Astrocyte (in vitro differentiated cells and primary cell): ENCODE measurements around the gene CALU. TPM values are rescaled to one million over a fixed set of nuclear protein-coding genes. Genes with fewer than 3 reads are reported as not detected.
A peak's percentile ranks its signal among the peaks of the same experiment; 100 is the strongest.

Source experiments
- DNase-seq: peaks from one replicate; pipeline ENCODE4 v3.0.0-alpha.2; 2010; ENCODE audit warnings: low read depth
- FAIRE-seq: peaks from 2 replicates; lab custom pipeline; 2011; peaks lifted over from hg19 to GRCh38; lab: Jason Lieb, UNC
- H2AFZ ChIP-seq: 2 replicates; pipeline ENCODE4 v1.6.0; 2012; ENCODE audit warnings: low read depth, low read length, inconsistent platforms
- H3K27ac ChIP-seq: 2 replicates; pipeline ENCODE4 v1.5.1; 2011; ENCODE audit warnings: low read depth, low read length, inconsistent platforms
- H3K27me3 ChIP-seq: 2 replicates; pipeline ENCODE4 v1.6.0; 2011; ENCODE audit warnings: low read length, inconsistent platforms; ENCODE audit not compliant: insufficient read depth
- H3K36me3 ChIP-seq: 2 replicates; pipeline ENCODE4 v1.5.1; 2011; ENCODE audit warnings: low read length, inconsistent platforms; ENCODE audit not compliant: insufficient read depth
- H3K4me1 ChIP-seq: 2 replicates; pipeline ENCODE4 v1.5.1; 2011; ENCODE audit warnings: low read length, inconsistent platforms; ENCODE audit not compliant: insufficient read depth
- H3K4me2 ChIP-seq: 2 replicates; pipeline ENCODE4 v1.6.0; 2012; ENCODE audit warnings: low read length, inconsistent platforms
- H3K4me3 ChIP-seq: 2 replicates; pipeline ENCODE4 v1.5.1; 2011; ENCODE audit warnings: low read depth, mild to moderate bottlenecking, low read length, inconsistent platforms; ENCODE audit not compliant: insufficient read depth
- H3K79me2 ChIP-seq: 2 replicates; pipeline ENCODE4 v1.6.0; 2012; ENCODE audit warnings: mild to moderate bottlenecking, low read length, inconsistent platforms; ENCODE audit not compliant: insufficient read depth
- H3K9ac ChIP-seq: 2 replicates; pipeline ENCODE4 v1.6.0; 2012; ENCODE audit warnings: mild to moderate bottlenecking, low read length, inconsistent platforms
- H3K9me3 ChIP-seq: 2 replicates; pipeline ENCODE4 v1.5.1; 2012; ENCODE audit warnings: low read depth, mild to moderate bottlenecking, low read length, inconsistent platforms; ENCODE audit not compliant: insufficient read depth
- H4K20me1 ChIP-seq: 2 replicates; pipeline ENCODE4 v1.6.0; 2012; ENCODE audit warnings: low read length, inconsistent platforms; ENCODE audit not compliant: insufficient read depth
- H3K27ac Mint-ChIP-seq: one replicate; pipeline ENCODE4 v1.8.0; 2021; ENCODE audit warnings: mild to moderate bottlenecking, mixed read lengths; ENCODE audit not compliant: unreplicated experiment
- H3K27me3 Mint-ChIP-seq: one replicate; pipeline ENCODE4 v1.8.0; 2021; ENCODE audit warnings: low read depth, mixed read lengths; ENCODE audit not compliant: unreplicated experiment
- H3K36me3 Mint-ChIP-seq: one replicate; pipeline ENCODE4 v1.8.0; 2021; ENCODE audit warnings: low read depth, mixed read lengths; ENCODE audit not compliant: unreplicated experiment
- H3K4me1 Mint-ChIP-seq: one replicate; pipeline ENCODE4 v1.8.0; 2021; ENCODE audit warnings: low read depth, mixed read lengths; ENCODE audit not compliant: unreplicated experiment
- H3K4me3 Mint-ChIP-seq: one replicate; pipeline ENCODE4 v1.8.0; 2021; ENCODE audit warnings: mild to moderate bottlenecking, moderate library complexity, mixed read lengths; ENCODE audit not compliant: unreplicated experiment
- H3K9me3 Mint-ChIP-seq: one replicate; pipeline ENCODE4 v1.8.0; 2021; ENCODE audit warnings: mild to moderate bottlenecking, mixed read lengths; ENCODE audit not compliant: unreplicated experiment
- CTCF ChIP-seq: IDR thresholded peaks from 2 replicates; pipeline ENCODE4 v1.5.1; 2011; ENCODE audit warnings: low read depth, mild to moderate bottlenecking, inconsistent platforms, low read length, moderate library complexity; ENCODE audit not compliant: insufficient read depth
- EZH2 ChIP-seq: IDR thresholded peaks from 2 replicates; pipeline ENCODE4 v1.6.1; 2012; ENCODE audit warnings: mild to moderate bottlenecking, low read length, inconsistent platforms; ENCODE audit not compliant: insufficient read depth
- total RNA-seq: library from RNA; stranded (reverse); gene quantifications from 2 replicates; pipeline ENCODE4 v1.2.1, GENCODE V29; 2021

CALU gene
- total RNA-seq, 1 donor from 2014 or later: 670 TPM

GRCh38 chr7:128697302-128697905 is 41.8 kb upstream of the CALU start:
- TF ChIP-seq EZH2 (no peak), CTCF (peak; percentile 22)
- peak overlapping the region; percentile 67 for H3K9ac ChIP-seq
- no peaks in the 10 kb centered on the region for H3K4me1 Mint-ChIP-seq

GRCh38 chr7:128699196-128699712 is 39.9 kb upstream of the CALU start:
- no peaks in the 10 kb centered on the region for H3K4me1 ChIP-seq
- no peak overlapping the region for H3K27ac Mint-ChIP-seq
- H3K4me3 Mint-ChIP-seq: no peak overlapping the region
- no peaks in the 10 kb centered on the region for H3K27me3 ChIP-seq
- H3K4me1 Mint-ChIP-seq: peaks cover 5% of the 10 kb centered on the region
- H3K9ac ChIP-seq: no peak overlapping the region
- no peaks in the 10 kb centered on the region for H3K9me3 Mint-ChIP-seq
- H3K36me3 ChIP-seq: no peaks in the 10 kb centered on the region
- no peaks in the 10 kb centered on the region for H4K20me1 ChIP-seq
- H3K27me3 Mint-ChIP-seq: peaks cover 28% of the 10 kb centered on the region
- FAIRE-seq (no peak), DNase-seq (no peak)
- no peaks in the 10 kb centered on the region for H3K79me2 ChIP-seq
- no peak overlapping the region for H3K4me2 ChIP-seq
- peaks cover 2% of the 10 kb centered on the region for H3K36me3 Mint-ChIP-seq
- H2AFZ ChIP-seq: no peak overlapping the region
- H3K27ac ChIP-seq: no peak overlapping the region
- no peak overlapping the region for H3K4me3 ChIP-seq
- TF ChIP-seq CTCF (no peak), EZH2 (no peak)
- no peaks in the 10 kb centered on the region for H3K9me3 ChIP-seq

More at GRCh38 chr7:128697302-128697905, 41.8 kb upstream of the CALU start:
- Histone ChIP-seq H3K4me2 (peak overlapping the region; percentile 85), H2AFZ (peak overlapping the region; percentile 59), H3K79me2 (no peaks in the 10 kb centered on the region), H3K4me1 (no peaks in the 10 kb centered on the region), H4K20me1 (no peaks in the 10 kb centered on the region), H3K9me3 (no peaks in the 10 kb centered on the region), H3K4me3 (peak overlapping the region; percentile 58), H3K27ac (no peak overlapping the region), H3K36me3 (no peaks in the 10 kb centered on the region), H3K27me3 (no peaks in the 10 kb centered on the region)
- FAIRE-seq (no peak), DNase-seq (peak; percentile 57)
- H3K27ac Mint-ChIP-seq: no peak overlapping the region
- peaks cover 2% of the 10 kb centered on the region for H3K36me3 Mint-ChIP-seq
- no peaks in the 10 kb centered on the region for H3K9me3 Mint-ChIP-seq
- H3K4me3 Mint-ChIP-seq: peak overlapping the region; percentile 87
- peaks cover 28% of the 10 kb centered on the region for H3K27me3 Mint-ChIP-seq

- Histone ChIP-seq H3K27ac (no peak overlapping the region), H3K27me3 (no peaks in the 10 kb centered on the region), H4K20me1 (no peaks in the 10 kb centered on the region), H3K4me1 (no peaks in the 10 kb centered on the region), H3K79me2 (no peaks in the 10 kb centered on the region), H3K36me3 (no peaks in the 10 kb centered on the region), H3K4me3 (no peak overlapping the region), H3K4me2 (no peak overlapping the region), H2AFZ (no peak overlapping the region), H3K9ac (no peak overlapping the region), H3K9me3 (no peaks in the 10 kb centered on the region)
- Mint-ChIP-seq H3K9me3 (no peaks in the 10 kb centered on the region), H3K36me3 (peaks cover 2% of the 10 kb centered on the region), H3K4me1 (peaks cover 6% of the 10 kb centered on the region), H3K27me3 (peaks cover 28% of the 10 kb centered on the region), H3K4me3 (no peak overlapping the region), H3K27ac (no peak overlapping the region)
- FAIRE-seq (no peak), DNase-seq (no peak)
- TF ChIP-seq EZH2 (no peak), CTCF (no peak)
These were observed 39.3 kb upstream of the CALU start for GRCh38 chr7:128699895-128700294.
